H9 (cell line): Measurements from ENCODE around the gene PPOX. TPM values are rescaled to one million over a fixed set of nuclear protein-coding genes. Genes with fewer than 3 reads are reported as not detected.

Source experiments
- DNase-seq: peaks from one replicate; pipeline ENCODE4 v3.0.0-alpha.2; 2017
- H2AFZ ChIP-seq: one replicate; pipeline ENCODE4 v1.6.1; 2013; ENCODE audit warnings: mild to moderate bottlenecking, low read length, control low read depth, moderate library complexity
- H2AK5ac ChIP-seq: 2 replicates; pipeline ENCODE4 v1.6.1; 2013; ENCODE audit warnings: low read length, control low read depth, mixed read lengths; ENCODE audit not compliant: insufficient read length
- H2BK120ac ChIP-seq: one replicate; pipeline ENCODE4 v1.6.1; 2013; ENCODE audit warnings: low read depth, mild to moderate bottlenecking, low read length, control low read depth, inconsistent platforms; ENCODE audit not compliant: poor library complexity, severe bottlenecking
- H2BK12ac ChIP-seq: 2 replicates; pipeline ENCODE4 v1.6.1; 2013; ENCODE audit warnings: low read length, control low read depth, mixed read lengths, low read depth; ENCODE audit not compliant: insufficient read length
- H2BK15ac ChIP-seq: 2 replicates; pipeline ENCODE4 v1.6.1; 2013; ENCODE audit warnings: low read depth, low read length, control low read depth
- H2BK20ac ChIP-seq: one replicate; pipeline ENCODE4 v1.6.1; 2013; ENCODE audit warnings: low read depth, mild to moderate bottlenecking, low read length, control low read depth, inconsistent platforms; ENCODE audit not compliant: poor library complexity, severe bottlenecking
- H2BK5ac ChIP-seq: 2 replicates; pipeline ENCODE4 v1.6.1; 2013; ENCODE audit warnings: low read length, control low read depth, mixed read lengths; ENCODE audit not compliant: insufficient read length
- H3K14ac ChIP-seq: 2 replicates; pipeline ENCODE4 v1.6.1; 2013; ENCODE audit warnings: low read length, control low read depth; ENCODE audit not compliant: insufficient read depth
- H3K18ac ChIP-seq: 2 replicates; pipeline ENCODE4 v1.6.1; 2013; ENCODE audit warnings: low read depth, mild to moderate bottlenecking, mixed read lengths, low read length, control low read depth; ENCODE audit not compliant: insufficient read length
- H3K23ac ChIP-seq: 2 replicates; pipeline ENCODE4 v1.6.1; 2013; ENCODE audit warnings: low read length, control low read depth, mixed read lengths, low read depth; ENCODE audit not compliant: insufficient read length
- H3K23me2 ChIP-seq: 2 replicates; pipeline ENCODE4 v1.6.1; 2013; ENCODE audit warnings: low read depth, mild to moderate bottlenecking, mixed read lengths, low read length, control low read depth; ENCODE audit not compliant: insufficient read length, poor library complexity, severe bottlenecking
- H3K27ac ChIP-seq: 2 replicates; pipeline ENCODE4 v1.5.1; 2013; ENCODE audit warnings: low read length, control low read depth, mixed read lengths, low read depth; ENCODE audit not compliant: insufficient read length
- H3K27me3 ChIP-seq: 2 replicates; pipeline ENCODE4 v1.6.1; 2013; ENCODE audit warnings: low read length, control low read depth, inconsistent platforms; ENCODE audit not compliant: insufficient read depth
- H3K4ac ChIP-seq: 2 replicates; pipeline ENCODE4 v1.6.1; 2013; ENCODE audit warnings: low read depth, mild to moderate bottlenecking, control low read depth, inconsistent platforms, low read length, moderate library complexity
- H3K4me1 ChIP-seq: 2 replicates; pipeline ENCODE4 v1.6.1; 2013; ENCODE audit warnings: low read length, control low read depth, inconsistent platforms; ENCODE audit not compliant: insufficient read depth
- H3K4me2 ChIP-seq: 2 replicates; pipeline ENCODE4 v1.6.1; 2013; ENCODE audit warnings: low read length, control low read depth, mixed read lengths; ENCODE audit not compliant: insufficient read length, insufficient read depth
- H3K56ac ChIP-seq: 2 replicates; pipeline ENCODE4 v1.6.1; 2013; ENCODE audit warnings: low read depth, mild to moderate bottlenecking, mixed read lengths, low read length, control low read depth; ENCODE audit not compliant: insufficient read length
- H3K79me1 ChIP-seq: 2 replicates; pipeline ENCODE4 v1.6.1; 2013; ENCODE audit warnings: low read depth, mild to moderate bottlenecking, moderate library complexity, low read length, control low read depth, inconsistent platforms; ENCODE audit not compliant: insufficient read depth, poor library complexity, severe bottlenecking
- H3K79me2 ChIP-seq: 2 replicates; pipeline ENCODE4 v1.6.1; 2013; ENCODE audit warnings: low read length, control low read depth, inconsistent platforms; ENCODE audit not compliant: insufficient read depth
- H3K9ac ChIP-seq: 2 replicates; pipeline ENCODE4 v1.6.1; 2013; ENCODE audit warnings: low read length, control low read depth, mixed read lengths; ENCODE audit not compliant: insufficient read length; ENCODE audit errors: extremely low read depth
- H3K9me3 ChIP-seq: one replicate; pipeline ENCODE4 v1.6.1; 2013; ENCODE audit warnings: low read depth, low read length, inconsistent platforms; ENCODE audit not compliant: control insufficient read depth
- H3T11ph ChIP-seq: one replicate; pipeline ENCODE4 v1.6.1; 2013; ENCODE audit warnings: mild to moderate bottlenecking, low read length, control low read depth, inconsistent platforms
- H4K20me1 ChIP-seq: one replicate; pipeline ENCODE4 v1.6.1; 2013; ENCODE audit not compliant: control insufficient read depth, insufficient read length, insufficient read depth
- H4K5ac ChIP-seq: 2 replicates; pipeline ENCODE4 v1.6.1; 2013; ENCODE audit warnings: low read depth, mild to moderate bottlenecking, mixed read lengths, low read length, control low read depth; ENCODE audit not compliant: insufficient read length
- H4K8ac ChIP-seq: replicated peaks from 2 replicates; pipeline ENCODE4 v1.6.1; 2013; ENCODE audit warnings: low read length, control low read depth, mixed read lengths, low read depth; ENCODE audit not compliant: insufficient read length
- H4K91ac ChIP-seq: 2 replicates; pipeline ENCODE4 v1.6.1; 2013; ENCODE audit warnings: low read depth, mild to moderate bottlenecking, moderate library complexity, mixed read lengths, low read length, control low read depth; ENCODE audit not compliant: insufficient read length
- H3K27ac Mint-ChIP-seq, 3 experiments: 2 replicates in 2 of 3; 3 replicates in 1 of 3; pipeline ENCODE4 v1.8.0; 2020 to 2021; ENCODE audit warnings: mixed read lengths in 3 of 3, mild to moderate bottlenecking in 1 of 3, moderate library complexity in 1 of 3
- H3K27me3 Mint-ChIP-seq: 2 replicates; pipeline ENCODE4 v1.8.0; 2021; ENCODE audit warnings: low read depth, mild to moderate bottlenecking, moderate library complexity, mixed read lengths
- H3K36me3 Mint-ChIP-seq, 3 experiments: 2 replicates in 2 of 3; 3 replicates in 1 of 3; pipeline ENCODE4 v1.8.0; 2020 to 2021; ENCODE audit warnings: low read depth in 3 of 3, mixed read lengths in 3 of 3; ENCODE audit not compliant: insufficient read depth in 1 of 3
- H3K4me1 Mint-ChIP-seq, 2 experiments: 2 replicates each; pipeline ENCODE4 v1.8.0; 2020; ENCODE audit warnings: mixed read lengths in 2 of 2
- H3K4me3 Mint-ChIP-seq, 2 experiments: 2 replicates in 1 of 2; 3 replicates in 1 of 2; pipeline ENCODE4 v1.8.0; 2020 to 2021; ENCODE audit warnings: mild to moderate bottlenecking in 2 of 2, mixed read lengths in 2 of 2, moderate library complexity in 1 of 2
- H3K9me3 Mint-ChIP-seq, 2 experiments: 2 replicates in 1 of 2; 3 replicates in 1 of 2; pipeline ENCODE4 v1.8.0; 2020; ENCODE audit warnings: mild to moderate bottlenecking in 2 of 2, mixed read lengths in 2 of 2, moderate library complexity in 1 of 2
- CTCF ChIP-seq: fragments of 200-600 bp; sonication (generic); conservative IDR thresholded peaks from 3 replicates; pipeline ENCODE4 v1.8.0; 2021; ENCODE audit warnings: antibody characterized with exemption, mild to moderate bottlenecking
- WGBS: extraction: QIAGEN DNeasy Blood & Tissue Kit; methylation state at CpG from one replicate; pipeline ENCODE4 v1.1.7; 2013; ENCODE audit warnings: missing lambda C conversion rate, low lambda C conversion rate, mixed read lengths; ENCODE audit not compliant: insufficient read length; ENCODE audit errors: extremely low coverage; 5-methylcytosine and 5-hydroxymethylcytosine counted together
- total RNA-seq: library from RNA; stranded (reverse); gene quantifications from 2 replicates; pipeline ENCODE4 v1.2.1, GENCODE V29; 2021

PPOX gene
- total RNA-seq, 1 experiment from 2014 or later = 39.8 TPM

- no peak overlapping the region; the same call in 1 of the 2 replicates for H3K4ac ChIP-seq
- no peak overlapping the region for H2BK120ac ChIP-seq
- no peak overlapping the region for H2AK5ac ChIP-seq
- peak overlapping the region; percentile 94 for H3K4me2 ChIP-seq
- Mint-ChIP-seq H3K4me3 (peak overlapping the region; percentile 81 to 89), H3K36me3 (peaks cover 29 to 63% (median 56%) of the 10 kb centered on the region in 3 experiments), H3K27ac (peak overlapping the region; percentile 58 to 96 (median 95); a peak in 5 of 7 replicates), H3K27me3 (no peaks in the 10 kb centered on the region; the same call in 1 of the 2 replicates), H3K4me1 (peaks cover 22 to 23% of the 10 kb centered on the region in 2 experiments), H3K9me3 (no peaks in the 10 kb centered on the region)
- peak overlapping the region; percentile 12 for H4K5ac ChIP-seq
- no peaks in the 10 kb centered on the region for H3K4me1 ChIP-seq
- H3K9me3 ChIP-seq = no peaks in the 10 kb centered on the region
- H4K20me1 ChIP-seq = no peaks in the 10 kb centered on the region
- no peaks in the 10 kb centered on the region for H3K79me1 ChIP-seq
- no peak overlapping the region for H3K27ac ChIP-seq
- H3K23ac ChIP-seq = no peak overlapping the region
- no peak for TF ChIP-seq CTCF
- no peak overlapping the region for H2BK12ac ChIP-seq
- H3K27me3 ChIP-seq = no peaks in the 10 kb centered on the region
- H3K18ac ChIP-seq = peak overlapping the region; percentile 92
- H2BK5ac ChIP-seq = no peak overlapping the region
- H3K9ac ChIP-seq = peak overlapping the region; percentile 77
- DNase-seq = no peak
- no peak overlapping the region for H2BK20ac ChIP-seq
- H3K79me2 ChIP-seq = no peaks in the 10 kb centered on the region
- peaks cover 5% of the 10 kb centered on the region for H3K23me2 ChIP-seq
- H4K91ac ChIP-seq = no peak overlapping the region
- no CpG with 5 or more reads among the region's 11 CpGs for WGBS
- peak overlapping the region; percentile 53 for H2AFZ ChIP-seq
- peak overlapping the region; percentile 85; the same call in 1 of the 2 replicates for H3K14ac ChIP-seq
- H4K8ac ChIP-seq = no peak overlapping the region
- no peak overlapping the region for H3K56ac ChIP-seq
- H3T11ph ChIP-seq = no peak overlapping the region
- H2BK15ac ChIP-seq = no peak overlapping the region
These were observed 6.3 kb upstream of the PPOX start for GRCh38 chr1:161159913-161160243.
